PFSK-1 (cell line): ENCODE results near the gene LTBP1.

Experiments used
- FOXP2 ChIP-seq: optimal IDR thresholded peaks from 2 replicates; pipeline ENCODE3; 2011; ENCODE audit warnings: borderline replicate concordance, control low read depth, inconsistent platforms; ENCODE audit not compliant: insufficient read depth; ENCODE audit errors: extremely low read length, extremely low read depth
- POLR2AphosphoS5 ChIP-seq: IDR thresholded peaks from 2 replicates; pipeline ENCODE4 v1.6.1; 2012; ENCODE audit warnings: low read depth, mild to moderate bottlenecking, control low read depth, low read length, moderate library complexity
- SIN3A ChIP-seq: IDR thresholded peaks from 2 replicates; pipeline ENCODE4 v1.6.1; 2012; ENCODE audit warnings: mild to moderate bottlenecking, low read length, moderate library complexity, borderline replicate concordance; ENCODE audit not compliant: insufficient read depth
- TAF1 ChIP-seq: IDR thresholded peaks from 2 replicates; pipeline ENCODE4 v1.6.1; 2012; ENCODE audit warnings: low read length, control low read depth, borderline replicate concordance; ENCODE audit not compliant: insufficient read depth
- TF ChIP-seq, protein P1 (sequence below), 2 experiments: IDR thresholded peaks; 2 replicates each; pipeline versions ENCODE4 v1.6.1 to v1.8.0; 2011 to 2012; ENCODE audit warnings: low read depth in 2 of 2, low read length in 2 of 2, control low read depth in 1 of 2, inconsistent platforms in 1 of 2, mild to moderate bottlenecking in 1 of 2, moderate library complexity in 1 of 2; ENCODE audit not compliant: insufficient read depth in 1 of 2

Gene LTBP1

DNA sequence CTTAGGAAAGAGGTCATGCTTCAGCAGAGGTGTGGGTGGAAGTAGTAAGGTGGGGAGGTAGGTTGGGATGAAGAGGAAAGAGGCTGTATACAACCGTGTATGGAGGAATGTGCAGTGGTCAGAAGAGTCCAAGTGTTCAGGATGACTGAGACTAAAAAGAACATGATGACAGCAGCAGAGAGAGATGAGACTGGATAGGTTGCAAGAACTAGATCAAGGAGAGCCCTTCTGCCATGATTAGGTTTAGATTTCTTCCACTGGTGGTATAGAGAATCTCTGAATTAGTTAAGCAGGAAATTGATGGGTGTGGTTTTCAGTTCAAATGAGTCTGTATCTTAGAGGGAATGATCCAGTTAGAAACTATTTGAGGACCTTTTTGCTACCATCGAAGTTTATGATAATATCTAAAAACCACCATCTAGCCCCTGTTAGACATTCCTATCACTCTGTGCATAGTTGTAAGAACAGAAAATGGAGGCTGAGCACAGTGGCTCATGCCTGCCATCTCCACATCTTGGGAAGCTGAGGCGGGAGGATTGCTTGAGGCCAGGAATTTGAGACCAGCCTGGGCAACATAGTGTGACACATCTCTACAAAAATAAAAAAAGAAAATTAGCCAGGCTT, 221.0 kb downstream of the LTBP1 start:
- TF ChIP-seq TAF1 (no peak), SIN3A (no peak), POLR2AphosphoS5 (no peak), FOXP2 (no peak)
- TF ChIP-seq, protein P1, sequence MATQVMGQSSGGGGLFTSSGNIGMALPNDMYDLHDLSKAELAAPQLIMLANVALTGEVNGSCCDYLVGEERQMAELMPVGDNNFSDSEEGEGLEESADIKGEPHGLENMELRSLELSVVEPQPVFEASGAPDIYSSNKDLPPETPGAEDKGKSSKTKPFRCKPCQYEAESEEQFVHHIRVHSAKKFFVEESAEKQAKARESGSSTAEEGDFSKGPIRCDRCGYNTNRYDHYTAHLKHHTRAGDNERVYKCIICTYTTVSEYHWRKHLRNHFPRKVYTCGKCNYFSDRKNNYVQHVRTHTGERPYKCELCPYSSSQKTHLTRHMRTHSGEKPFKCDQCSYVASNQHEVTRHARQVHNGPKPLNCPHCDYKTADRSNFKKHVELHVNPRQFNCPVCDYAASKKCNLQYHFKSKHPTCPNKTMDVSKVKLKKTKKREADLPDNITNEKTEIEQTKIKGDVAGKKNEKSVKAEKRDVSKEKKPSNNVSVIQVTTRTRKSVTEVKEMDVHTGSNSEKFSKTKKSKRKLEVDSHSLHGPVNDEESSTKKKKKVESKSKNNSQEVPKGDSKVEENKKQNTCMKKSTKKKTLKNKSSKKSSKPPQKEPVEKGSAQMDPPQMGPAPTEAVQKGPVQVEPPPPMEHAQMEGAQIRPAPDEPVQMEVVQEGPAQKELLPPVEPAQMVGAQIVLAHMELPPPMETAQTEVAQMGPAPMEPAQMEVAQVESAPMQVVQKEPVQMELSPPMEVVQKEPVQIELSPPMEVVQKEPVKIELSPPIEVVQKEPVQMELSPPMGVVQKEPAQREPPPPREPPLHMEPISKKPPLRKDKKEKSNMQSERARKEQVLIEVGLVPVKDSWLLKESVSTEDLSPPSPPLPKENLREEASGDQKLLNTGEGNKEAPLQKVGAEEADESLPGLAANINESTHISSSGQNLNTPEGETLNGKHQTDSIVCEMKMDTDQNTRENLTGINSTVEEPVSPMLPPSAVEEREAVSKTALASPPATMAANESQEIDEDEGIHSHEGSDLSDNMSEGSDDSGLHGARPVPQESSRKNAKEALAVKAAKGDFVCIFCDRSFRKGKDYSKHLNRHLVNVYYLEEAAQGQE (IDR thresholded peaks at IDR 0.05; ENCODE audit: insufficient read depth in 1 of 2, low read depth in 2 of 2, low read length in 2 of 2), result no peak

DNA sequence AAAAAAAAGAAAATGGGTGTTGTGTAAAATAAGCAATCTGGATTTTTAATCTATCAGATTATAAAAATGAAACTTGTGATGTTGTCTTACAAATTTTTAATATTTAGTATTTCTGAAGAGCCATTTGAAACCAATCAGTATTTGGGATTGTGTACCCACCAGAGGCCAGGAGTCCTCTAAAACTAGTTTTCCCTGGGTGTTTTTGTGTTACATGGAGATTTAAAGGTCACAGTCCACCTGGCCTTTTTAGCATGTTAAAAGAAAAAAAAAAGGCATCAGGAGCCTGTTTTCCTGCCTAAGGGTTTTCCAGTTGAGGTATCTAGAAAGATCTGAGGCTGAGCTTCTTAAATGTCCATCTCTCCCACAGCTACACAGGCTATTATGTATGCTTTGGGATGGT, 221.7 kb downstream of the LTBP1 start:
- TF ChIP-seq, protein P1 (IDR thresholded peaks at IDR 0.05; ENCODE audit: insufficient read depth in 1 of 2, low read depth in 2 of 2, low read length in 2 of 2), result no peak

DNA sequence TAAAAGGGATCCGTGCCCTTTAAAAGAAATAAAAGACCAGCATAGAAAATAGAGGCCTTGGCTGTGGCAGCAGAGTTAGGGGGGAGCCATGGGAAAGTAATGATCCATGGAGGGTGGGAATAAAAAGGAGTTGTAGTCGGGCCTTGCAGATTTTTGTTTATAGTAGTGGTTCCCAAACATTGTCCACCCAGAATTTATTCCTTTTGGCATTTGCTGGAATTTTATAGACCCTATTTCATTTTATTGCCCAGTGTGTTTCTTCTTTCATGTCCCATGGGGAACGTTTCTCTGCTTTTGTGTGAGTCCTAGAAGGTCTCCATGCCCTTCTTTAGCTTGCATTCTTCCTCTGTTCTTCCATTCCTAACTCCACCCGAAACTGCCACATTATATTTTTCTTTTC, 222.2 kb downstream of the LTBP1 start:
- TF ChIP-seq, protein P1 (IDR thresholded peaks at IDR 0.05; ENCODE audit: insufficient read depth in 1 of 2, low read depth in 2 of 2, low read length in 2 of 2), result no peak
- TF ChIP-seq POLR2AphosphoS5, result no peak
- TF ChIP-seq FOXP2, result no peak
- no peak for TF ChIP-seq SIN3A
- TF ChIP-seq TAF1, result no peak

DNA sequence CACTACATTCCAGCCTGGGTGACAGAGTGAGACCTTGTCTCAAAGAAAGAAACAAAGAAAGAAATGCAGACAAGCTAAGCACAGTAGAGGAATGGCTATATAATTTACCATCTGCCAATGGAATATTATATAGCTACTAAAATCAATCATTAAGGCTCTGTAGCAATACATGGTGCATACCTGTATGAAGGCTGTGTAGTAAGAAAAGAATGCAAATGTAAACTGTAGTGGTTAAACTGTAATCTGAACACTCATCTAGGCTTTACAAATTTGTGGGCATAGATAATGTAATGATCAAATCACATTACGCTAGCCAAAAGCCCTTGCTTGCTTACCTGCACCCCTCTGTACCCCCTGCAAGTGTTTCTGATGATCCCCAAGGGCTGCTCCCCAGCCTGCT, 230.9 kb downstream of the LTBP1 start:
- TF ChIP-seq SIN3A, result no peak
- TF ChIP-seq POLR2AphosphoS5, result no peak

DNA sequence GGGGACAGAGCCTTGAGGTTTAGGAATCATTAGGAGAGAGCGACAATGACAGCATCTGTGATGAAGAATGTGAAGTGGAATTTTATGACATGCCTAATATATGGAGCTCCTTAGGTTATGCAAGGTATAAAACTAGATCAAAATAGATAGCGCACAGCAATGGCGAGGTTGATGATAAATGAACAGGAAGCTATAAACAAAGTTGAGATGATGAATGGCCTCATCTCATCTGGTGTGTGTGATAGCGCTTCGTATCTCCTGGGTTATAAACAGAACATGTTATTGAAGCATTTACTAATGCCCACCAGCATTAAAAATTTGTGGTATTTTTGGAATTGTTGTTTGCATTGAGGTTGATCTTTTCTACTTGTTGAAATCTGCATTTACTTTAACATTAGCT, 231.5 kb downstream of the LTBP1 start:
- TF ChIP-seq TAF1, result no peak
- no peak for TF ChIP-seq SIN3A
- TF ChIP-seq, protein P1 (IDR thresholded peaks at IDR 0.05; ENCODE audit: insufficient read depth in 1 of 2, low read depth in 2 of 2, low read length in 2 of 2), result no peak
- no peak for TF ChIP-seq FOXP2
- no peak for TF ChIP-seq POLR2AphosphoS5
